ENCODE results near the gene TUBB2A.
A peak's percentile ranks its signal among the peaks of the same experiment; 100 is the strongest.
"Not testable (repeated sequence)": the region's sequence is repeated elsewhere in the genome, so short reads cannot be mapped to it uniquely, and the experiment has no call there.

Gene TUBB2A

GRCh38 chr6:3157131-3157933, at the start of gene TUBB2A:
TSS of gene TUBB2A (minus strand) at chr6:3157544. CDS start at chr6:3157463, 81 bp downstream.
- DNase-seq, result peak; percentile 38 to 88 (median 64)

- no peak for DNase-seq
Measured at GRCh38 chr6:3206339-3207015, 49.1 kb upstream of the TUBB2A start.

DNA sequence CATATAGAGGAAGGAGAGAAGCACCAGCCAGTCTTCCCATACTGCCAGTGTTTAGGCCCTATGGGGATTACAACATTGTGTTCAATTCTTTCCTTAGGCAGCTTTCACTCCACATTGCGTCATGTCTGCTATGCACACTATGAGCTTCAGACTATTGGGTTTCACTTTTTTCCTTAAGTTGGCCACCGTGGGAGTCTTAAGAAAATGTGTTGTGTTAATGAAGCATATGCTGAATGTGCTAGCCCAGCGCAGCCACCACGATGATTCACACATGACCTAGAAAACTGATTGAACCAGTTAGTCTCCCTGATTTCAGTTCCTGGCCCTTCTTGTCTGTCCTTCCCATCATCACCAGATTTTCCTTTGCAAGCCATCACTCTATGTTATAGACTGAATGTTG, 48.6 kb upstream of the TUBB2A start:
- no peak for DNase-seq

DNA sequence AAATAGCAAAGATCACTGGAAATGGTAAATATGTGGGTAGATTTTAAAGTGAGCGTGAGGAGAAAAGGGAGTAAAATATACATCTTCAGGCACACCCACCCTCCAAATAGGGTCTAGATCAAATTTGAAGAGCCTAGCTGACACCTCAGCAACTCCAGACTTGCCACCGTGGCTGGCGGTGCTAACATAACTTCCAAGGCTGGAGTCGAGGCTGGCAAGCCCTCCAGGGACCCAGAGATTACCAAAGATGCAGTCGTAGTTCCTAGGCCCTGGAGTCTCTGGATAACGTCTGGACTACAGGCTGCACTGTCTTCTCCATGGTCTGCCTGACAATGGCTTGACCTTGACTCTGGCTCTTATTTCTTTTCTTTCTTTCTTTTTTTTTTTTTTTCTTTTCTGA, 47.6 kb upstream of the TUBB2A start:
- DNase-seq, result no peak

GRCh38 chr6:3202999-3203696, 45.8 kb upstream of the TUBB2A start:
- DNase-seq, result no peak

GRCh38 chr6:3201388-3201787, 44.0 kb upstream of the TUBB2A start:
- DNase-seq, result no peak

GRCh38 chr6:3200682-3201081, 43.3 kb upstream of the TUBB2A start:
- no peak for DNase-seq

DNA sequence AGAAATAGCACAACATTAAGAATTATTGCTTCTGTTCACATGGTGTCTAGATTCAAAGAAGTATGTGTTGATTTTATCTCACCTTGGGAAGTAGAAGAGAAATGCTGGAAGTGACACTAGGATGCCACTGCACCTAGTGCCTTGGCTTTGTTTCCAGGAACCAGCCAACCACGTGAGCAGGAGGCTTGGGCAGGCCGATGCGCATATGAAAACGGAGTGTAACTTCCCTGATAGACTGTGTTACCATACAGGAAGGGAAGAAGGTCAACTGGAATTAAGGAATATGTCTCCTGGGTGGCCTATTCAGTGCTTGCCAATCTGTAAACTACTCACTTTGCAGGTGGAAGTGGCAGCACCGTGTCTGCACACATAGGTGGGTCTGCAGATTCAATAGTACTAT, 42.0 kb upstream of the TUBB2A start:
- DNase-seq, result no peak

- DNase-seq, result not testable (repeated sequence)
Measured at GRCh38 chr6:3197734-3198133, 40.4 kb upstream of the TUBB2A start.

- no peak for DNase-seq
Measured at GRCh38 chr6:3196770-3197169, 39.4 kb upstream of the TUBB2A start.

DNA sequence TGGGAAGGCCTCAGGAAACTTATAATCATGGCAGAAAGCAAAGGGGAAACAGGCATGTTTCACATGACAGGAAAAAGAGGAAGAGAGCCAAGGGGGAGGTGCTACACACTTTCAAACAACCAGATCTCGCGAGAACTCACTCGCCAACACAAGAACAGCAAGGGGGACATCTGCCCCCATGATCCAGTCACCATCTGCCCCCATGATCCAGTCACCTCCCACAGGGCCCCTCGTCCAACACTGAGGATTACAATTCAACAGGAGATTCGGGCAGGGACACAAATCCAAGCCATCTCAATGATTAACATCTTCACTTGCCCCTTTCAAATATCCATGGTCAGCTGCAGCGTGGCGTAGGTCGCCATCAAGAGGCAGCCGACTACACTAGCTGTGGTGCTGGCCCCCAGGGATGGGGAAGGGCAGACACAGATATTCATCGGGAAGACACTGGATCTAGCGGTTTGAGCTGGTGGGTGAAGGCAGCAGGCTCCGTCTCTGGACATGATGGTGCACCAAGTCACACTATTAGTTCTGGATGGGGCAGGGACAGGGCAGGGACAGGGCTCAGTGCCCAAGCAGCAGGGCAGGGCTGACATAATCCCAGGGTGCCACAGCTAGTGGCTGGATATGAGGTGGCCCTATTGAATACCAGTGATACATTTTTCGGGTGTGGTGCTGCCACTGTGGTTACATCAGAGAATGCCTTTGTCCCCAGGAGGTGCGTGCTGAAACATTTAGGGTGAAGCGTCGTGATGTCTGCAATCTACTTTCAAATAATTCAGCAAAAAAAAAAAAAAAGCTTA, 38.6 kb upstream of the TUBB2A start:
- DNase-seq, result no peak

- DNase-seq, result no peak
Measured at GRCh38 chr6:3195420-3195694, 38.0 kb upstream of the TUBB2A start.

GRCh38 chr6:3194535-3195419, 37.4 kb upstream of the TUBB2A start:
- DNase-seq, result no peak

- DNase-seq, result no peak
Measured at GRCh38 chr6:3193102-3193849, 35.9 kb upstream of the TUBB2A start.

DNA sequence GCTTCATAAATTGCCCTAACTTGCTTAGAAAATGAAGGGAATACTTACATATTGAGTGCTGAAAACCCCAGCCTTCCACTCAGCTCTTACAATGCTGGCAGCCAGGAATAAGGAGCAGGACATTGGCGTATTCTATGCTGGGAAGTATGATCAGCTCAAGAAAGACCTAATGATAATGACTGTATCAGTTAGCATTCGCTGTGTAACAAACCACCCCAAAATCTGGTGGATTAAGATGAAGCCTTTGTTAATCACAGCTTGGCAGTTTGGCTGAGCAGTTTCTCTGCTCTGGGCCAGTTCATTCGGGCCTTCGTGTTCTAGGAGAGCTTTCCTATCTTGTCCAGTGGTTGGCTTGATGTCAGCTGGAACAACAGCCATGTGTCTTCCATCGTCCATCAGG, 33.4 kb upstream of the TUBB2A start:
- DNase-seq, result no peak

- DNase-seq, result no peak
Measured at GRCh38 chr6:3190056-3190455, 32.7 kb upstream of the TUBB2A start.

- not testable (repeated sequence) for DNase-seq
Measured at GRCh38 chr6:3189192-3189591, 31.8 kb upstream of the TUBB2A start.

- DNase-seq, result no peak
Measured at GRCh38 chr6:3188262-3188661, 30.9 kb upstream of the TUBB2A start.

DNA sequence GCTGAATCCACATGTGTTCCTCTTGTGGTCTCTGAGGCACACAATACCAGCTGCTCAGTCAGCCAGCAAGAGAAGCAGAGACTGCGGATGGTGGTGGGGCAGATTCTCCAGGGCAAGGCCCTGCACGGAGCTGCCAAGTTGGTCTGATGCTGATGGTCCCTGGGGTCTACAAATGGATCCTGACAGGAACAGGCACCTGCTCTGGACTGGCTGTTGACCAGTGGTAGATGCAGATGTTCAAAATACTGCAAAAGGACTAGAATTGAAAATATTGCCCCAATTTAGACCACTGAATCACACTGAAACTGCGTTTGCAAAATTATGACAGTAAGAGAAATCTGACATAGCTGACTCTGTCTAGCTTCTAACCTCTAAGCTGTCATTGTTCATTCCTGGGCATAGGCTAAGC, 29.6 kb upstream of the TUBB2A start:
- no peak for DNase-seq

DNA sequence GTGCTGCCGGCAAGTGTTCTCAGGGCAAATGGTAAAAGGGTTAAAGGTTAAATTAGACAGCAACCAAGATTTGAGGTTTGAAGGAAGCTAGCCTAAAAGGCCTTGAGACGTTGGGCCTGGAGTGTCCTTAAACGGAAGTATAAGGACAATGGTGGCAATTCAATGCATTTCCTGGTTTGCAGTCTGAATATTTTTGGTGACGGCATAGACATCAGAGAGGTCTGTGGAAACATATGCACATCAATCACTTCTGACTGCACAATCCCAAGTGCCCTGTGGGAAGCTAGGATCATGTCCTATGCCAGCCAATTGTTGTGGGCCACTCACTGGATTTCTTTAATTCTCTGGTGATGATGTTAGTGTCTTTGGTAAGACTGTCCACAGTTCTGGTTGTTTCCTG, 25.7 kb upstream of the TUBB2A start:
- no peak for DNase-seq

DNA sequence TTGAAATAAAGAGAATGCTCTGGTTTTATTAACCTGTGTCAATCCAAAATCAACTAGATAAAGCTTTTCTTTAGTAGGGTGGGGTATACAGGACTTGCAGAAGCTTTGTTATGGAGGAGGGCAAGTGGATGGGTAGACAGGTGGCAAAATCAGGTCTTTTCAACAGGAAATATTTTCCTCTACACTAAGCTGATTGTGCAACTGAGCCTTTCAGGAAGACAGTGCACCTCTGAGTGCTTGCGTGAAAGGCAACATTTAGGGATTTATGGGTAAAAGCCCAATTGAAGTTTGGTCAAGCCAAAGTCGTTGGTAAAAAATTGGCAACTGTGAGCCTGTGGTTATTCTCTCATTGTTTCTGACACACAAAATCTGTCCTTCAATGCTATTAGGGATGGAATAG, 23.8 kb upstream of the TUBB2A start:
- DNase-seq, result no peak
